HL-60 (cell line): ENCODE data around the gene LIPF.

Experiments
- DNase-seq, 2 experiments: peaks; one replicate each; pipeline ENCODE4 v3.0.0-alpha.2; 2010 to 2020; ENCODE audit warnings: low read depth in 1 of 2, low spot score in 1 of 2
- H3K27ac ChIP-seq: fragments of 250-450 bp; sonication (Bioruptor Pico); replicated peaks from 2 replicates; pipeline ENCODE4 v1.5.1; 2020; ENCODE audit warnings: mild to moderate bottlenecking, moderate library complexity
- H3K27me3 ChIP-seq: fragments of 250-450 bp; sonication (Bioruptor Pico); 2 replicates; pipeline ENCODE4 v1.5.1; 2021; ENCODE audit warnings: mild to moderate bottlenecking, moderate library complexity; ENCODE audit not compliant: insufficient read depth, poor library complexity, severe bottlenecking
- H3K4me3 ChIP-seq: replicated peaks from 2 replicates; pipeline ENCODE4 v1.5.1; 2011; ENCODE audit warnings: mild to moderate bottlenecking, control low read depth, low read length; ENCODE audit not compliant: insufficient read depth
- CTCF ChIP-seq: IDR thresholded peaks from one replicate; pipeline ENCODE4 v1.5.1; 2011; ENCODE audit warnings: low read length, control low read depth, inconsistent platforms; ENCODE audit not compliant: insufficient read depth
- GABPA ChIP-seq: IDR thresholded peaks from 2 replicates; pipeline ENCODE4 v1.6.1; 2012; ENCODE audit warnings: low read depth
- POLR2AphosphoS5 ChIP-seq: IDR thresholded peaks from 2 replicates; pipeline ENCODE4 v1.6.1; 2012; ENCODE audit warnings: low read depth
- REST ChIP-seq: IDR thresholded peaks from 2 replicates; pipeline ENCODE4 v1.6.1; 2012; ENCODE audit warnings: low read depth; ENCODE audit not compliant: insufficient replicate concordance
- SPI1 ChIP-seq: IDR thresholded peaks from 2 replicates; pipeline ENCODE4 v1.6.1; 2012; ENCODE audit warnings: low read depth, mild to moderate bottlenecking, borderline replicate concordance

Gene LIPF

GRCh38 chr10:88672041-88672440 lies 7.8 kb downstream of the LIPF start:
- Histone ChIP-seq H3K27me3 (no peaks in the 10 kb centered on the region), H3K4me3 (no peak overlapping the region), H3K27ac (no peak overlapping the region)
- TF ChIP-seq SPI1 (no peak), POLR2AphosphoS5 (no peak), GABPA (no peak), REST (no peak), CTCF (no peak)
- no peak for DNase-seq

GRCh38 chr10:88676283-88677060 lies 12.2 kb downstream of the LIPF start:
- Histone ChIP-seq H3K27ac (no peak overlapping the region), H3K4me3 (no peak overlapping the region), H3K27me3 (no peaks in the 10 kb centered on the region)
- TF ChIP-seq GABPA (no peak), POLR2AphosphoS5 (no peak), CTCF (no peak), REST (no peak), SPI1 (no peak)
- DNase-seq: no peak

GRCh38 chr10:88680958-88681357 lies 16.7 kb downstream of the LIPF start:
- H3K4me3 ChIP-seq: no peak overlapping the region
- H3K27ac ChIP-seq: no peak overlapping the region
- DNase-seq: no peak
- no peaks in the 10 kb centered on the region for H3K27me3 ChIP-seq
- no peak for TF ChIP-seq SPI1
- no peak for TF ChIP-seq CTCF
- TF ChIP-seq POLR2AphosphoS5: no peak
- TF ChIP-seq GABPA: no peak
- TF ChIP-seq REST: no peak
